ENCODE results near the gene LPXN.

DNA sequence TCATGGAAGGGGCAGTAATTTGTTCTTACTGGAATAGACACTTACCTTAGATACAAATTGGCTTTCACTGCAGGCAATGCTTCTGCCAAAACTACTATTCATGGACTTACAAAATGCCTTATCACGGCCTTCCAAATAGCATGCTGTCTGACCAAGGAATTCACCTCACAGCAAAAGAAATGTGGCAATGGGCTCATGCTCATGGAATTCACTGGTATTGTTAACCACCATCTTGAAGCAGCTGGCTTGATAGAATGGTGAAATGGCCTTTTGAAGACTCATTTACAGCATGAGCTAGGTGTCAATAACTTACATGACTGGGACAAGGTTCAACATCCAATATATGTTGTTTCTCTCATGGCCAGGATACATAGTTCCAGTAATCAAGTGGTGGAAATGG lies 89.7 kb downstream of the LPXN start:
- TF ChIP-seq EZH2 (IDR thresholded peaks at IDR 0.05; ENCODE audit: insufficient read depth, poor library complexity, severe bottlenecking) = no peak
- TF ChIP-seq EZH2phosphoT487 (IDR thresholded peaks at IDR 0.05; ENCODE audit: insufficient read depth, low read depth) = no peak
